IPS DF 6.9 (cell line): Measurements from ENCODE around the gene HOMER2.

Experiments
- DNase-seq: peaks from one replicate; pipeline ENCODE4 v3.0.0-alpha.2; 2013; ENCODE audit warnings: low read depth, low spot score
- H3K27ac ChIP-seq: one replicate; pipeline ENCODE4 v1.5.1; 2013; ENCODE audit warnings: low read length, control low read depth
- H3K27me3 ChIP-seq: 2 replicates; pipeline ENCODE4 v1.6.1; 2013; ENCODE audit warnings: mild to moderate bottlenecking, low read length; ENCODE audit not compliant: control insufficient read depth, insufficient read depth
- H3K36me3 ChIP-seq: 2 replicates; pipeline ENCODE4 v1.6.1; 2013; ENCODE audit warnings: low read length; ENCODE audit not compliant: control insufficient read depth, insufficient read depth
- H3K4me1 ChIP-seq: 2 replicates; pipeline ENCODE4 v1.6.1; 2013; ENCODE audit warnings: low read length; ENCODE audit not compliant: control insufficient read depth, insufficient read depth
- H3K4me3 ChIP-seq: 2 replicates; pipeline ENCODE4 v1.5.1; 2013; ENCODE audit warnings: mild to moderate bottlenecking, low read length
- H3K9me3 ChIP-seq: 2 replicates; pipeline ENCODE4 v1.6.1; 2013; ENCODE audit warnings: low read length, inconsistent platforms; ENCODE audit not compliant: control insufficient read depth, insufficient read depth
- WGBS: extraction: QIAGEN DNeasy Blood & Tissue Kit; methylation state at CpG from one replicate; pipeline ENCODE4 v1.1.7; 2013; ENCODE audit warnings: mixed read lengths, missing lambda C conversion rate; ENCODE audit not compliant: insufficient read length, insufficient coverage; 5-methylcytosine and 5-hydroxymethylcytosine counted together

HOMER2 gene

GRCh38 chr15:82964890-82965289 is 12.4 kb upstream of the HOMER2 start:
- Histone ChIP-seq H3K27me3 (no peaks in the 10 kb centered on the region), H3K36me3 (no peaks in the 10 kb centered on the region), H3K9me3 (no peaks in the 10 kb centered on the region), H3K4me1 (no peaks in the 10 kb centered on the region), H3K27ac (no peak overlapping the region), H3K4me3 (no peak overlapping the region)
- no peak for DNase-seq
- no CpG with 5 or more reads among the region's 5 CpGs for WGBS

- H3K27me3 ChIP-seq: no peaks in the 10 kb centered on the region
- no peak overlapping the region for H3K27ac ChIP-seq
- no peaks in the 10 kb centered on the region for H3K9me3 ChIP-seq
- no CpG with 5 or more reads among the region's 7 CpGs for WGBS
- no peaks in the 10 kb centered on the region for H3K36me3 ChIP-seq
- H3K4me3 ChIP-seq: no peak overlapping the region
- H3K4me1 ChIP-seq: no peaks in the 10 kb centered on the region
- no peak for DNase-seq
Observed at GRCh38 chr15:82963471-82964341, 11.2 kb upstream of the HOMER2 start.

- WGBS: no CpG with 5 or more reads among the region's 3 CpGs
- Histone ChIP-seq H3K4me3 (no peak overlapping the region), H3K27ac (no peak overlapping the region), H3K27me3 (no peaks in the 10 kb centered on the region), H3K36me3 (no peaks in the 10 kb centered on the region), H3K9me3 (no peaks in the 10 kb centered on the region), H3K4me1 (no peaks in the 10 kb centered on the region)
- DNase-seq: no peak
Observed at GRCh38 chr15:82960766-82961165, 8.2 kb upstream of the HOMER2 start.

GRCh38 chr15:82959423-82959822 is 6.9 kb upstream of the HOMER2 start:
- no peaks in the 10 kb centered on the region for H3K9me3 ChIP-seq
- no peaks in the 10 kb centered on the region for H3K27me3 ChIP-seq
- H3K27ac ChIP-seq: no peak overlapping the region
- no peak overlapping the region for H3K4me3 ChIP-seq
- no peak for DNase-seq
- H3K36me3 ChIP-seq: no peaks in the 10 kb centered on the region
- H3K4me1 ChIP-seq: no peaks in the 10 kb centered on the region
- WGBS: no CpG with 5 or more reads among the region's 5 CpGs

- DNase-seq: no peak
- Histone ChIP-seq H3K36me3 (no peaks in the 10 kb centered on the region), H3K27ac (no peak overlapping the region), H3K4me1 (no peaks in the 10 kb centered on the region), H3K27me3 (no peaks in the 10 kb centered on the region), H3K4me3 (no peak overlapping the region), H3K9me3 (no peaks in the 10 kb centered on the region)
- no CpG with 5 or more reads among the region's 1 CpG for WGBS
Observed at GRCh38 chr15:82958638-82959037, 6.1 kb upstream of the HOMER2 start.

- peak overlapping the region; percentile 90; the same call in 1 of the 2 replicates for H3K4me3 ChIP-seq
- no peak for DNase-seq
- no peaks in the 10 kb centered on the region; the same call in 1 of the 2 replicates for H3K36me3 ChIP-seq
- H3K27me3 ChIP-seq: peaks cover 6% of the 10 kb centered on the region; the same call in 1 of the 2 replicates
- no peaks in the 10 kb centered on the region for H3K9me3 ChIP-seq
- no peaks in the 10 kb centered on the region for H3K4me1 ChIP-seq
- no peak overlapping the region for H3K27ac ChIP-seq
- WGBS: no CpG with 5 or more reads among the region's 13 CpGs
Observed at GRCh38 chr15:82951472-82952157, 905 bp downstream of the HOMER2 start.

GRCh38 chr15:82950746-82951370 is 1.7 kb downstream of the HOMER2 start:
- WGBS: no CpG with 5 or more reads among the region's 6 CpGs
- Histone ChIP-seq H3K27ac (no peak overlapping the region), H3K4me1 (no peaks in the 10 kb centered on the region), H3K36me3 (no peaks in the 10 kb centered on the region; the same call in 1 of the 2 replicates), H3K27me3 (peaks cover 6% of the 10 kb centered on the region; the same call in 1 of the 2 replicates), H3K9me3 (no peaks in the 10 kb centered on the region), H3K4me3 (no peak overlapping the region)
- no peak for DNase-seq

- H3K27ac ChIP-seq: no peak overlapping the region
- no CpG with 5 or more reads among the region's 5 CpGs for WGBS
- DNase-seq: no peak
- H3K9me3 ChIP-seq: no peaks in the 10 kb centered on the region
- peaks cover 6% of the 10 kb centered on the region; the same call in 1 of the 2 replicates for H3K27me3 ChIP-seq
- H3K4me3 ChIP-seq: no peak overlapping the region
- H3K4me1 ChIP-seq: no peaks in the 10 kb centered on the region
- H3K36me3 ChIP-seq: no peaks in the 10 kb centered on the region; the same call in 1 of the 2 replicates
Observed at GRCh38 chr15:82950295-82950694, 2.2 kb downstream of the HOMER2 start.

- Histone ChIP-seq H3K4me3 (no peak overlapping the region), H3K36me3 (no peaks in the 10 kb centered on the region; the same call in 1 of the 2 replicates), H3K9me3 (no peaks in the 10 kb centered on the region), H3K27me3 (peaks cover 4% of the 10 kb centered on the region; the same call in 1 of the 2 replicates), H3K4me1 (no peaks in the 10 kb centered on the region), H3K27ac (no peak overlapping the region)
- no peak for DNase-seq
- WGBS: no CpG with 5 or more reads among the region's 8 CpGs
Observed at GRCh38 chr15:82946155-82946701, 6.3 kb downstream of the HOMER2 start.

GRCh38 chr15:82945326-82945725 is 7.2 kb downstream of the HOMER2 start:
- H3K36me3 ChIP-seq: no peaks in the 10 kb centered on the region
- no peaks in the 10 kb centered on the region for H3K9me3 ChIP-seq
- no peak overlapping the region for H3K27ac ChIP-seq
- no peaks in the 10 kb centered on the region for H3K4me1 ChIP-seq
- H3K27me3 ChIP-seq: no peaks in the 10 kb centered on the region
- no CpG with 5 or more reads among the region's 5 CpGs for WGBS
- no peak for DNase-seq
- H3K4me3 ChIP-seq: no peak overlapping the region
